ENCODE results near the gene ABCG4. TPM values are rescaled to one million over a fixed set of nuclear protein-coding genes. Genes with fewer than 3 reads are reported as not detected.

ABCG4 gene
- total and polyA plus RNA-seq, 9 of the 15 experiments (the other 6 are each of a cell fraction or from before 2014, with no cell fraction given) = 0.03 to 0.11 (median 0.07) TPM; not detected in 4

- no peak for TF ChIP-seq RREB1 (CRISPR knock-in tag; IDR thresholded peaks at IDR 0.05)
Measured at GRCh38 chr11:119148720-119149017, 183 bp upstream of the ABCG4 start (continued).

GRCh38 chr11:119149786-119150275 is 979 bp downstream of the ABCG4 start:
- Histone ChIP-seq H3K9me1 (ENCODE audit: control insufficient read depth, insufficient read depth, low read length) (no peaks in the 10 kb centered on the region), H3K4me1 (replicated peaks in 1 of 2; ENCODE audit: control insufficient read depth in 2 of 2, insufficient read depth in 2 of 2, low read length in 2 of 2) (peaks cover 11 to 29% of the 10 kb centered on the region in 2 experiments; a peak in 4 of 5 replicates), H3K27ac (ENCODE audit: extremely low read depth, low read depth, low read length) (no peak overlapping the region), H2AFZ (ENCODE audit: low read depth, low read length) (peak overlapping the region; percentile 69; the same call in 1 of the 2 replicates), H3K27me3 (ENCODE audit: control insufficient read depth in 2 of 2, insufficient read depth in 2 of 2, low read length in 2 of 2) (peaks cover 4 to 16% of the 10 kb centered on the region in 2 experiments; a peak in 3 of 5 replicates), H3K79me2 (ENCODE audit: control insufficient read depth, insufficient read depth, low read length) (no peaks in the 10 kb centered on the region), H3K9me3 (replicated peaks; ENCODE audit: control insufficient read depth, insufficient read depth, low read depth, low read length) (no peaks in the 10 kb centered on the region), H3K4me3 (no peak overlapping the region; the same call in 1 of the 2 replicates), H4K20me1 (replicated peaks; ENCODE audit: control insufficient read depth, insufficient read depth, low read length) (no peaks in the 10 kb centered on the region; the same call in 1 of the 2 replicates), H3K9ac (ENCODE audit: insufficient read depth in 1 of 2, low read depth in 2 of 2, low read length in 2 of 2) (peak overlapping the region in 1 of 2 experiments; percentile 86; a peak in 2 of 4 replicates), H3K36me3 (ENCODE audit: control insufficient read depth, insufficient read depth, low read length) (no peaks in the 10 kb centered on the region), H3K4me2 (ENCODE audit: insufficient read depth, low read length) (peak overlapping the region; percentile 62; the same call in 1 of the 2 replicates)
- no TSS peak for BruUV-seq (replicated peaks)
- intact Hi-C loops (cut with micrococcal nuclease) = no loop called here
- DNase-seq (ENCODE audit: extremely low read depth in 1 of 4, low spot score in 3 of 4) = no peak
- TF ChIP-seq, protein P1, sequence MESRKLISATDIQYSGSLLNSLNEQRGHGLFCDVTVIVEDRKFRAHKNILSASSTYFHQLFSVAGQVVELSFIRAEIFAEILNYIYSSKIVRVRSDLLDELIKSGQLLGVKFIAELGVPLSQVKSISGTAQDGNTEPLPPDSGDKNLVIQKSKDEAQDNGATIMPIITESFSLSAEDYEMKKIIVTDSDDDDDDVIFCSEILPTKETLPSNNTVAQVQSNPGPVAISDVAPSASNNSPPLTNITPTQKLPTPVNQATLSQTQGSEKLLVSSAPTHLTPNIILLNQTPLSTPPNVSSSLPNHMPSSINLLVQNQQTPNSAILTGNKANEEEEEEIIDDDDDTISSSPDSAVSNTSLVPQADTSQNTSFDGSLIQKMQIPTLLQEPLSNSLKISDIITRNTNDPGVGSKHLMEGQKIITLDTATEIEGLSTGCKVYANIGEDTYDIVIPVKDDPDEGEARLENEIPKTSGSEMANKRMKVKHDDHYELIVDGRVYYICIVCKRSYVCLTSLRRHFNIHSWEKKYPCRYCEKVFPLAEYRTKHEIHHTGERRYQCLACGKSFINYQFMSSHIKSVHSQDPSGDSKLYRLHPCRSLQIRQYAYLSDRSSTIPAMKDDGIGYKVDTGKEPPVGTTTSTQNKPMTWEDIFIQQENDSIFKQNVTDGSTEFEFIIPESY (CRISPR knock-in tag; IDR thresholded peaks at IDR 0.05) = peak; percentile 25; the same call in 1 of the 2 replicates
- TF ChIP-seq, protein P2, sequence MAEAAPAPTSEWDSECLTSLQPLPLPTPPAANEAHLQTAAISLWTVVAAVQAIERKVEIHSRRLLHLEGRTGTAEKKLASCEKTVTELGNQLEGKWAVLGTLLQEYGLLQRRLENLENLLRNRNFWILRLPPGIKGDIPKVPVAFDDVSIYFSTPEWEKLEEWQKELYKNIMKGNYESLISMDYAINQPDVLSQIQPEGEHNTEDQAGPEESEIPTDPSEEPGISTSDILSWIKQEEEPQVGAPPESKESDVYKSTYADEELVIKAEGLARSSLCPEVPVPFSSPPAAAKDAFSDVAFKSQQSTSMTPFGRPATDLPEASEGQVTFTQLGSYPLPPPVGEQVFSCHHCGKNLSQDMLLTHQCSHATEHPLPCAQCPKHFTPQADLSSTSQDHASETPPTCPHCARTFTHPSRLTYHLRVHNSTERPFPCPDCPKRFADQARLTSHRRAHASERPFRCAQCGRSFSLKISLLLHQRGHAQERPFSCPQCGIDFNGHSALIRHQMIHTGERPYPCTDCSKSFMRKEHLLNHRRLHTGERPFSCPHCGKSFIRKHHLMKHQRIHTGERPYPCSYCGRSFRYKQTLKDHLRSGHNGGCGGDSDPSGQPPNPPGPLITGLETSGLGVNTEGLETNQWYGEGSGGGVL (CRISPR knock-in tag; IDR thresholded peaks at IDR 0.05) = no peak
- TF ChIP-seq BCOR (IDR thresholded peaks at IDR 0.05) (no peak), CCNT2 (IDR thresholded peaks at IDR 0.05; ENCODE audit: borderline replicate concordance, extremely low read depth, insufficient read length, low read depth, low read length) (no peak)
- no peak for FAIRE-seq
- in situ Hi-C loops (cut with MboI) = no loop called here
- POLR2A ChIA-PET = interaction anchor here (0.6 to 1.0 kb wide), 2 partner anchors 19 to 29 kb away, joined by 3 to 4 read pairs; partner anchors contain the start of gene HINFP
- CTCF ChIA-PET (ENCODE audit: low intra/inter-chr PET ratio) = no interaction called here
- no peak for ATAC-seq
- 12% methylated on average over 5 of the region's 33 CpGs for WGBS (ENCODE audit: insufficient coverage, low coverage, missing lambda C conversion rate)
